Right lobe of liver (tissue), 4 donors: ENCODE measurements around the gene FLNA.

Experiments
- CTCF ChIP-seq, 4 donors: fragments of 200-600 bp in 3 of 4; fragments of 450-650 bp in 1 of 4; IDR thresholded peaks; one replicate each; pipeline versions ENCODE4 v1.5.1 to v1.8.0; 2016 to 2022; ENCODE audit warnings: antibody characterized with exemption in 4 of 4, mild to moderate bottlenecking in 2 of 4
- POLR2A ChIP-seq: fragments of 450-650 bp; IDR thresholded peaks from one replicate; pipeline ENCODE4 v1.6.1; 2017; ENCODE audit warnings: antibody characterized with exemption, mild to moderate bottlenecking
- donor health status: DM: no; HTN: no; CAD: no.
- donor health status: DM: no; HTN: no; CAD: no.
- donor health status: DM: no; HTN: yes; CAD: no.

GRCh38 chrX:154402622-154403127, 28.2 kb upstream of the FLNA start:
- TF ChIP-seq POLR2A: no peak
- no peak for TF ChIP-seq CTCF (IDR thresholded peaks at IDR 0.05)
